GM23338 (cell line): ENCODE data around the gene CFAP74.

Source experiments
- POLR2AphosphoS5 ChIP-seq: IDR thresholded peaks from 2 replicates; pipeline ENCODE4 v1.6.1; 2016; ENCODE audit warnings: antibody characterized with exemption, low read depth
- TF ChIP-seq, protein P1 (sequence below), 2 experiments: fragments of 200-600 bp in 1 of 2; sonication (generic) in 1 of 2; conservative IDR thresholded peaks; 2 replicates each; pipeline versions ENCODE4 v1.5.1 to v1.6.1; 2016 to 2017; ENCODE audit warnings: antibody characterized with exemption in 2 of 2, low read depth in 2 of 2, mild to moderate bottlenecking in 2 of 2, moderate library complexity in 1 of 2

DNA sequence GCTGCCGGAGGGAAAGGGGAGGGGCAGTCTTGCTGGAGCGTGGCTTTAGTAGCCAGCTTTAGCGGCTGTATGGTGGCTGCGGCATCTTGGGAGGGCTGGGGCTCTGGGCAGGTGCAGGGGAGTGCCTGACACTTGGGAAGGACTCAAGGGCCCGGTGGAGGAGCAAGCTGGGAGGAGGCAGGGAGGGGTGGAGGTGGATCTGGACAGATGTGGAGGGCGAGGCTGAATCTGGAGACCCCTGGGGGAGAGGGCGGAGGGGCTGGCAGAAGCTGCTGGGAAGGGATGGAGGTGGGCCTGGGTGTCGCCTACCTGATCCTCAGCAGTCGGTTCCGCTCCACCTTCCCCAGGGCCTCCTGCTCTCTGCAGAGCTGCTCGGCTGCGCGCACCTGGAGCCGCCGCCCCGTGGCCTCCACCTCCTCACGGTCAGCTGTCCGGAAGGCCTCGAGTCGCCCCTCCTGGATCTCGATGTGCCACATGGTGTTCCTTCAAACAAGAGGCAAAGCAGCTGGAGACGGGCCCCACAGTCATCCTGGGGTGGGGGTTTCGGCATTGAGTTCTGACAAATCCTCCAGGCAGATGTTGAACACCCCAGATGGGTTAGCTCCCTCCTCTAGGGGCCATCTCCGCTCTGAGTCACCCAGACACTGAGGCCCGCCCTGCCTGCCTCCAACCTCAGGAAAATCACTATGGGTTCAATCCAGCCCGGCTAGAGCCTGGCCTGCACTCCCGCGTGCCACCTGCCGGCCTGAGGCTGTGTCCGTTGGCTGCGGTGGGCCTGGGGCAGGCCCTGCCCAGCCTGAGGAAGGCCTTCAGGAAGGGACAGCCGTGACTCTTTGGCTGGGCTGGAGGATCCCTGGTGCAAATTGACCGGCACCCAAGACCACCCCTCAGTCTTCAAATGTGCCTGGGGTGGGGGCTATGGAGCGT, 29.6 kb downstream of the CFAP74 start:
- TF ChIP-seq, protein P1, sequence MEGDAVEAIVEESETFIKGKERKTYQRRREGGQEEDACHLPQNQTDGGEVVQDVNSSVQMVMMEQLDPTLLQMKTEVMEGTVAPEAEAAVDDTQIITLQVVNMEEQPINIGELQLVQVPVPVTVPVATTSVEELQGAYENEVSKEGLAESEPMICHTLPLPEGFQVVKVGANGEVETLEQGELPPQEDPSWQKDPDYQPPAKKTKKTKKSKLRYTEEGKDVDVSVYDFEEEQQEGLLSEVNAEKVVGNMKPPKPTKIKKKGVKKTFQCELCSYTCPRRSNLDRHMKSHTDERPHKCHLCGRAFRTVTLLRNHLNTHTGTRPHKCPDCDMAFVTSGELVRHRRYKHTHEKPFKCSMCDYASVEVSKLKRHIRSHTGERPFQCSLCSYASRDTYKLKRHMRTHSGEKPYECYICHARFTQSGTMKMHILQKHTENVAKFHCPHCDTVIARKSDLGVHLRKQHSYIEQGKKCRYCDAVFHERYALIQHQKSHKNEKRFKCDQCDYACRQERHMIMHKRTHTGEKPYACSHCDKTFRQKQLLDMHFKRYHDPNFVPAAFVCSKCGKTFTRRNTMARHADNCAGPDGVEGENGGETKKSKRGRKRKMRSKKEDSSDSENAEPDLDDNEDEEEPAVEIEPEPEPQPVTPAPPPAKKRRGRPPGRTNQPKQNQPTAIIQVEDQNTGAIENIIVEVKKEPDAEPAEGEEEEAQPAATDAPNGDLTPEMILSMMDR (conservative IDR thresholded peaks at IDR 0.05; ENCODE audit: low read depth in 2 of 2): no peak
- TF ChIP-seq POLR2AphosphoS5: no peak
